ENCODE results near the gene ADGRL4.
"Not testable (repeated sequence)": the region's sequence is repeated elsewhere in the genome, so short reads cannot be mapped to it uniquely, and the experiment has no call there.

ADGRL4 gene

GRCh38 chr1:79006564-79006963, at the start of gene ADGRL4:
TSS of gene ADGRL4 (minus strand) at chr1:79006730. CDS start at chr1:79006654, 76 bp downstream.
- DNase-seq = no peak

DNA sequence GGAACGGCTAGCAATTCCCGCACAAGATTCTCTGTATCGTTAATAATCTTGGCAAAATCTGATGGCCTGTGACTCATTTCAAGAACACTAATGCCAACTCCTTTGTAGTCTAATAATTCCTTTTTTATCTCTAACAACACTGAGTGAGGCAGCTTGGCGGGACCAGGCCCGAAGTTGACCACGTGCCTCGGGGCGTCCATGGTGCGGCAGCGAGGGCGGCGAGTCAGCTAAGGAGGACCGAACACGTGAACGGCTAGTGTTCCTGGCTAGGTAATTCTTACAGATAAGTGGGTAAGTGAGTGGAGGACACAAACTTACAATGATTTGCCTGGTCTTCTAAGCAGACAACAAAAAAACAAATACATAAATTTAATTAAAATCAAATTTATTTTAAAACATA, 49.3 kb upstream of the ADGRL4 start:
- no peak for DNase-seq

DNA sequence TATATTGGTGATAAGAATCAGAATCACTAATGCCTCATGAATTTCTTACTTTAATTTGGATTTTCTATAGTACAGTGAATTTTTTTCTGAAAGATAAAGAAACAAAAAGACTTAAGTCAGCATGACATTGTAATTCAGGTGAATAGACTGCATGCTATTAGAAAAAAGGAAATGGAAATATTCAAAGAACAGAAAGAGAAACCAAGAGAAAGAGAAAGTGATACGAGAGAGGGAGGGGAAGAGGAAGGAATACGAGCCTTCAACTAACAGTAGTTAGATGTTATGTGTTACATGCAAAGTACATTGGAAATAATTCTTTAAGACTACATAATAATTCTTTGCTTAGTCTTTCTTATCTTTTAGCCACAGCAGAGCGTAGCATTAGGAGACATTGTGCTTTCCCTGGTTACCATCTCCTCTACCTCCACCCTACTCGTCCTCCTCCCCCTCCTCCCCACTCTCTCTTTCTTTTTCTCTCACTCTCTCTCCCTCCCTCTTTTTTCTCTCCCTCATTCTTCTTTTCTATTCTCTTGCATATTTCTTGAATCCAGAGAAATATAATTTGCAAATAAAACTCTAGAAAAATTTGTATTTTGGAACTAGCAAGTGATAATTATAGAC, 46.4 kb upstream of the ADGRL4 start:
- no peak for DNase-seq

DNA sequence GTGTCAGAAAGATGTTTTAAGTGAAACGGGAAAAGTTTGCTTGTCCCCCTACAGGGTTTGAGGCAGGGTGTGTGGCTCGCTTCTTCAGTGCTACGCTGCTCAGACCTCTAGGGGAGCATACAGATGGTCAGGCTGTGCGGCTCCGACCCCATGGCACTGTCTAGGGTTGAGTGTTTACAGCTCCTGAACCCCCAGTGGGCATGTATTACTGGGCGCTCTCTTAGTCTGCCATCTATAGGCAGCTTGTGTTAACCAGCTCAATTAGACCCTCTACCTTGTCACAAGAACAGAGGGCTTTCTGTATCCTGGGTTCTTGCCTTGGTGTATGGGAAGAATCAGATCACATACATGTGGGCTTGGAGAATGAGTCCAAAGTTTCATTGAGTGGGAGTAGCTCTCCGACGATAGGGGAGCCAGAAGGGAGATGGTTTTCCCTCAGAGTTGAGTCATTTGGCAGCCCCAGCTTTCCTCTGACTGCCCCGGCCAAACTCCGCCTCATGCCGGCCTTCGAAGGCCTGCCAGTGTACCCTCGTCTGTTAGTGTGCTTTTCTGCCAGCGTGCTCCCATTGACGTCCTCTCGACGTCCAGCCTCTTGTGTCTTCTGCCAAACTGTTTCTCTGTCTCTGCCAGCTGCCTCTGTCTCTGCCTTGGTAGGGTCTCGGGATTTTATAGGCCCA, 38.6 kb upstream of the ADGRL4 start:
- DNase-seq = no peak

GRCh38 chr1:79043506-79043905, 37.0 kb upstream of the ADGRL4 start:
- DNase-seq = no peak

- no peak for DNase-seq
Observed at GRCh38 chr1:79042539-79042938, 36.0 kb upstream of the ADGRL4 start.

DNA sequence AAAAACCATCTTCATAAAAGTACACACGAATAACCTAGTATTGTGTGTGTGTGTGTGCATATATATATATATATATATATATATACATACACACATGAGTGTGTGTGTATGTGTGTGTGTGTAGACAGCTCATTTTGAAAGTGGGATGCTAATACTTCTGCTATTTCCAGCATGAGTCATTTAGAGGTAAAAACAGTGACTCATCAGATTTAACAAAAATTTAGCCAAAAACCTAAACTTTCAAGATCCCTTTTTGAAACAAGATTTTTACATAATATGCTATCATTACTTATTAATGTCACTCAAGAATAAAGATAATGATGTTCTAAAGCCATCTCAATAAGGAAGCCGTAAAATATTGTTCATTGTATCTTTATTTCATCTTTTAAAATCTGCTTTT, 35.6 kb upstream of the ADGRL4 start:
- no peak for DNase-seq

DNA sequence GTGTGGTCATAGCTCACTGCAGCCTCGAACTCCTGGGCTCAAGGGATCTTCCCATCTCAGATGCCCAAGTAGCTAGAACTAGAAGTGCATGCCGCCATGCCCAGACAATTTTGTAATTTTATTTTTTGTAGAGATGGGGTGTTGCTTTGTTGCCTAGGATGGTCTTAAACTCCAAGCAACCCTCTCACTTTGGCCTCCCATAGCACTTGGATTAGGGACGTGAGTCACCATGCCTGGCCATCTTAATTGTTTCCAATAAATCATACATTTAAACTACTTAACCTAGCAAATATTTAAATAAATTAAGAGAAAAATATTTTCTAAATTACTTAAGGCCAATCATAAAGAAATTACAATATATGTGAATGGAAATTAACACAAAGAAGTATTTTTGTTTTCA, 35.1 kb upstream of the ADGRL4 start:
- DNase-seq = no peak

DNA sequence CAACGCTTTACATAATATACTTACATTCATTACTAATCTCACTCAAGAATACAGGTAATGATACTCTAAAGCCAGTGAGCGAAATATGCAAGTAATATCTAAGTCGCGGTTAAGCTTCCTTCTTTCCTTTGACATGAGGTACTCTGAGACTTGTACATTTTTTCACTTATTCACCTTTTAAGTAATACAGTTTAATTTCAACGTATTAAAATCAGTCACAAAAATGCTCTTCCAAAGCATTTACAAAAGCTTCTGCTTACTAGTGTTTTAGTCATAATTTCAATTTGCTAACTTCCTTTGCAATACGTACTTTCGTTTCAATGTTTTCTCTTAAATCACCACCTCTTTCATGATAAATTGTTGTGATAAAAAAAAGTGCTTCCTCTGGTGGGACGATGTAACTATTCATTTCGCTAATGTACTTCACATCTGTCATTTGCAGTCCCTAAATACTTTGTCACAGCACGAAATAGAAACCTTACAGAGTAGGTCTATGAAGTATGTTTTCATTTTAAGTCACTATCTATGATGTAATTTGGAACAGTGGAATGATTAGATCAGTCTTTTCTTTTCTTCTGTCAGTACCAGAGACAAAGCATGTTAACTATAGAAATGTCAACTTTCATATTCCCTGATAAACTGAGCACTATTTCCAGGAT, 34.0 kb upstream of the ADGRL4 start:
- no peak for DNase-seq

DNA sequence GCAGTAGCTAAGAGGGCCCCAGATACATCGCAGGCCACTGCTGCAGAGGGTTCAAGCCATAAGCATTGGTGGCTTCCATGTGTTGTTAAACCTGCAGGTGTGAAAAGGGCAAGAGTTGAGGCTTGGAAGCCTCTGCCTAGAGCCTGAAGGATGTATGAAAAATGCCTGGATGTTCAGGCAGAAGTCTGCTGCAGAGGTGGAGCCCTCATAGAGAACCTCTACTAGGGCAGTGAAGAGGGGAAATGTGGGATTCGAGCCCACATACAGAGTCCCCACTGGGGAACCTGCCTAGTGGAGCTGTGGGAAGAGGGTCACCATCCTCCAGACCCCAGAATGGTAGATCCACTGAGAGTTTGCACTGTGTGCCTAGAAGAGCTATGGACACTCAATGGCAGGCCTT, 30.6 kb upstream of the ADGRL4 start:
- DNase-seq = no peak

DNA sequence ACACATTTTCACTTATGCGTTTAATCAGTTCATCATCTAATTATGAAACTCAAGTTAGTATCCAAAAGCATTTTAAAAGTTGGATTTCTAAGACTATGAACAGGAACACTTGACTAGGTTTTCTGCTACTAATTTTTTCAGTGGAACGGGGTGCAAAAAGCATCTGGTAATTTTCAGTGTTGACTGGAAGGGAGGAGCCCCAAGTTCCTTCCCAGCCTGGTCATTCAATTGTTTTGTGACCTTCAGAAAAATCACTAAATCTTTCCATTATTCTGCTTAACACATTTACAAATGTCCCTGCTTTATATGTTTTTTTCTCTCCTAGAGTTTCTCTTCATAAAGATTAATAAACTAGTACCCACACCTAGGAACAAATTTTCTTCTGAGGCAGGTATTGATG, 6.0 kb upstream of the ADGRL4 start:
- no peak for DNase-seq

GRCh38 chr1:79010589-79010988, 4.1 kb upstream of the ADGRL4 start:
- no peak for DNase-seq

GRCh38 chr1:79005945-79006344, 585 bp downstream of the ADGRL4 start:
- DNase-seq = no peak

DNA sequence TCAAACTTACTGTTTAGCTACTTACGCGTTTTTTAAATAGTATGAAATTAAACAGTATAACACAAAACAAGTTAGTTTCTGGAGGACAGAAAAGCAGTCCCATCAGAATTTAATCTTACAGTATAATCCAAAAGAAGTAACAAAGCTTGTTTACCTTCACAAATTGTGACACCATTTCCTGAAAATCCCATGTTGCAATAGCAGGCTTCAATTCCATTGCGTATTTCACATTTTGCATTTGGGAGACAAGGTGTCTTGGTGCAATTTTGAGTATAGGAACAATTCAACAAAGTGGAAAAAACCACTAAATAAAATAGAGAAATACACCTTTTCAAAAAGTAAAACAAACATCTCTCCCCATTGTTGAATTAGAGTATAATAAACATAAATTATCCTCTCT, 1.6 kb downstream of the ADGRL4 start:
- no peak for DNase-seq

DNA sequence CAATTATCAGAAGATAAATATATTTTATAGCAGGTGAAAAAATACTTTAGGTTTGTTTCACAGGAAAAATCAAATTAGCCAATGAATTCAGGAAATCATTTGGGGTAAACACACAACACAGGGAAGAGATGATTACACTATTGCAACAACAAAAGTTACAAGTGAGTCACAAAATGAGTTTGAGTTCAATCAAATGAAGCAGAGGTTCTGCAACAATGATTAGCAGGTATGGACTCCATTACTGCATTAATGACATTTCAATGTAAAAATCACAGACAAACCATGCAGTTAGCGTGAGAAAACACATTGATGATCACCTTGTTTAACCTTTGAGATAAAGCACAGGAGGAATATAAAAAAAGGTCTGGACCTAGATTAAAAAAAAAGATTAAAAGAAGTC, 9.7 kb downstream of the ADGRL4 start:
- DNase-seq = no peak

DNA sequence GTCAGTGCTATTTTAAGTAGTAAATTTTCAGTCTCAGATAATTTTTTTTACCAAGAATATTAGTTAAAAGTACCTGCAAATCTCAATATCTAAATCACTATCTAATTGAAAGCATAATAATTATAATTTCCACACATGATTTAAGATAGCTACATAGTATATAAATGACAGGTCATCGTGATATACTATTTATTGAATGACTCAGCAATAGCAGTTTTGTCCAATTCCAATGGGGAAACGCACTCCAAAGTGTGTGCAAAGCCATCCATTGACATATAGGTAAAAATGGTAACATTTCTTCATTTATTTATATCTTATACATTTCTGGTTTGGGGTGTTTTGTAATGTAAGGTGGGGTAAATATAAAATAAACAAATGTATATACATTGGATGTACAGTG, 19.5 kb downstream of the ADGRL4 start:
- DNase-seq = no peak

DNA sequence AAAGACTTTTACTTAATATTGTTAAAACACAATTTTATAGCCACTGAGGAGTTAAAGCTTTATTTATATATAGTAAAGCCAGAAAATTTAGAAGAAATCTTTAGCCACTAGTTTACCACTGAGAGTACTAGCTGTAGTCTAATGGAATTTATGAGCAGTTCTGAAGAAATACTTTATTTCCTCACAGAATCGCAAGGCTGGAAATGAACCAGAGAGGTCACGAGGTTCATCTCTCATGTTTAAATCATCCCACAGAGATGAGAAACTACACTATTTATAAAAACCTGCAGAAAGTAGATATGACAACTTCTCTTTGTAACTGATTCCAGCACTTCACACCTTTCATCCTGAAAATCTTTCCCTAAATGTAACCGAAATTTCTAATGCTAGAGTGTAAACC, 26.0 kb downstream of the ADGRL4 start:
- DNase-seq = no peak

GRCh38 chr1:78972723-78973122, 33.8 kb downstream of the ADGRL4 start:
- no peak for DNase-seq

DNA sequence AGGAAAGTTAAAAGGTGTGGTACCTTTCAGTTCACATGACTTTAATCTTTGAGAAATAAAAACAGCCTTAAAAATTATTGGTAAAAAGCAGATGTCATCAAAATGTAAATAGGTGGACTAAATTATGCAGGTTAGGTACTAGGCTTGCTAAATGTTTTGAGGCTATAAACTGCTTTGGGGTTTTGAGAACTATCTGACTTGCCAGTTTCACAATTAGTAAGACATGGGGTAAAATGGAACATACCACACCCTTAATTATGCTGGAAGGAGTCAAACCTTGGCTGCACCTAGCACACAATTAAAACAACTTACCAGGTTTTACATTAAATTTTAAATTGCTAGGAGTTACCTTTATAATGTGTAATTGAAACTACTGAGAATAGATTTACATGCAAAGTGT, 39.4 kb downstream of the ADGRL4 start:
- not testable (repeated sequence) for DNase-seq

DNA sequence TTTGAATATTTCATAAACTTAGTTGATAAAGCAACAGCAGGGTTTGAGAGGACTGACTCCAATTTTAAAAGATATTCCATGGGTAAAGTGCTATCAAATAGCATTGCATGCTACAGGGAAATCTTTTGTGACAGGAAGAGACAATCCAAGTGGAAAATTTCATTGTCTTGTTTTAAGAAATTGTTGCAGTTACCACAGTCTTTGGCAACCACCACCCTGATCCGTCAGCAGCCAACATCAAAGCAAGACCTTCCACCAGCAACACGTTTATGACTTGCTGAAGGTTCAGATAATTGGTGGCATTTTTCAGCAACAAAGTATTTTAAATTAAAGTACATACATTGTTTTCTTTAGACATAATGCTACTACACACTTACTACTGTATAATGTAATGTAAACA, 47.8 kb downstream of the ADGRL4 start:
- no peak for DNase-seq

- no peak for DNase-seq
Observed at GRCh38 chr1:78950826-78951225, 55.7 kb downstream of the ADGRL4 start.

- DNase-seq = no peak
Observed at GRCh38 chr1:78949227-78949626, 57.3 kb downstream of the ADGRL4 start.

DNA sequence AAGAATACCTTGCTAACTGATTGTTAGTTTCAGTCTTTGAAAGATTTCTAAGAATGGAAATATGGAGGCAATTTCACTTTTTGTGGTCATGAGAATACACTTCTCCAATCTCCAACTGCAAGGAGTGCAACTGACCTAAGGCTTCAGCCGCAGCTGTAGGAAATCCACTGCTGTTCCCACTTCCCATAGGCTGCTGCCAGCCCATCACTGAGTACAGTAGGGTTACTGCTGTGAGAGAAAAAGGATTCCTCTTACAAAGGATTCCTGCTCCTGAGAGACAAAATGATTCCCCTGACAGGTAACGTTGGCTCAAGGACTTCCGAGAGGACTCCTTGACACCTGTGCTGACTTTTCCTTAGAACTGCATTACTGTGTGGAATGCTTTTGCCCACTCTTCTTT, 87.4 kb downstream of the ADGRL4 start:
- no peak for DNase-seq

DNA sequence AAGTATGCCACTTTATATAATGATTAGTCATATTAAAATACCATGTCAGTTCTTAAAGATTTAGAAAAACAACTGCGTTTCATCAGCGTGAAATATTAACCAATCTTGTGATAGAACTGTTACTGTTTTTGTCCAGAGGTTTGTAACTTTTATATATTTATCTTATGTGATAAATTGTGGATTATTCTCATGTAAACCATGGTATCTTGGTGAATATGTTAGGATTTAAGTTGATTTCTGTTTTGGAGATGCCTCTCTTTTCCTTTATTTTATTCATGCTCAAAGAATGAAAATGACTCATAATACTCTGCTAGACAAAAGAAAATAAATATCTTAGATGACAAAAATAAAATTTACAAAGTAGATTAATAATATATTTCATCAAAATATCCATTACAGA, 88.4 kb downstream of the ADGRL4 start:
- no peak for DNase-seq

DNA sequence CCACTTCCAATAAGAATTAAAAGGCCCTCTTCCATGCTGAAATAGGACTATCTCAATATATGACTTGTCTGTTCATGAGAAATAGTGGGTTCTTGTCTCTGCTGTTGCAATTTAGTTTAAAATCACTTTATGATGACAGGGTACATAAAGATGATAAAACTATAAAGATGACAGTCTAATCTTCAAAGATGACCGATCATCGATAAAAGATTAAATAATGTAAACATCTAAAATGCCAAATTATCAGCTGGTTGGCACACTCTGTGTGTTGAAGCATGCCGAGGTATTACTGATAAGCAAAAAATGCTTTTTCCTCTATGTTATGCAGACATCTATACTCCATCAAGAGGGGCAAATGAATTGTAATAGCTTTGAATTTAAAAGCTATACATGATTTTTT, 89.5 kb downstream of the ADGRL4 start:
- DNase-seq = no peak
